SK-N-SH treated with all-trans-retinoic acid at 6 μM for 48 hours (cell line): ENCODE data around the gene TCF3.
"Not testable (repeated sequence)": the region's sequence is repeated elsewhere in the genome, so short reads cannot be mapped to it uniquely, and the experiment has no call there.

ENCODE experiments used
- ATAC-seq: fragments of 200-7000 bp; cut with Tn5 transposase; 3 replicates; pipeline ENCODE4 v1.9.1; 2020; ENCODE audit warnings: mild to moderate bottlenecking, moderate library complexity
- ARNTL ChIP-seq: fragments of 450-650 bp; formaldehyde crosslinking; IDR thresholded peaks from 2 replicates; pipeline ENCODE4 v1.5.0; 2020; ENCODE audit warnings: low read depth, mild to moderate bottlenecking, moderate library complexity, borderline replicate concordance
- BACH2 ChIP-seq: fragments of 250-450 bp; sonication (Bioruptor Pico); IDR thresholded peaks from 2 replicates; pipeline ENCODE4 v1.9.0; 2021; ENCODE audit warnings: mild to moderate bottlenecking, borderline replicate concordance
- CREB5 ChIP-seq: fragments of 250-450 bp; sonication (Bioruptor Pico); IDR thresholded peaks from 2 replicates; pipeline ENCODE4 v1.5.1; 2020; ENCODE audit warnings: low read depth, mild to moderate bottlenecking, moderate library complexity
- CSDC2 ChIP-seq: fragments of 250-450 bp; sonication (Bioruptor Pico); IDR thresholded peaks from 2 replicates; pipeline ENCODE4 v1.5.0; 2020; ENCODE audit warnings: mild to moderate bottlenecking, moderate library complexity
- ESRRG ChIP-seq: fragments of 250-450 bp; sonication (Bioruptor Pico); IDR thresholded peaks from 2 replicates; pipeline ENCODE4 v1.6.1; 2021; ENCODE audit warnings: mild to moderate bottlenecking
- GLIS3 ChIP-seq: fragments of 250-450 bp; sonication (Bioruptor Pico); IDR thresholded peaks from 2 replicates; pipeline ENCODE4 v1.5.0; 2020; ENCODE audit warnings: mild to moderate bottlenecking, moderate library complexity
- ISL1 ChIP-seq: fragments of 250-450 bp; sonication (Bioruptor Pico); IDR thresholded peaks from 2 replicates; pipeline ENCODE4 v2.1.2; 2022; ENCODE audit warnings: mild to moderate bottlenecking, moderate library complexity
- OSR1 ChIP-seq: fragments of 250-450 bp; sonication (Bioruptor Pico); IDR thresholded peaks from 2 replicates; pipeline ENCODE4 v1.8.0; 2022; ENCODE audit warnings: moderate library complexity, mild to moderate bottlenecking, inconsistent platforms
- POU6F1 ChIP-seq: fragments of 250-450 bp; sonication (Bioruptor Pico); IDR thresholded peaks from 2 replicates; pipeline ENCODE4 v1.8.0; 2021; ENCODE audit warnings: low read depth, mild to moderate bottlenecking, moderate library complexity, borderline replicate concordance
- PPARA ChIP-seq: fragments of 250-450 bp; sonication (Bioruptor Pico); IDR thresholded peaks from 2 replicates; pipeline ENCODE4 v1.5.0; 2020; ENCODE audit warnings: mild to moderate bottlenecking, borderline replicate concordance
- RARB ChIP-seq: fragments of 250-450 bp; sonication (Bioruptor Pico); IDR thresholded peaks from 2 replicates; pipeline ENCODE4 v1.8.0; 2021; ENCODE audit warnings: mild to moderate bottlenecking, moderate library complexity
- SNAI2 ChIP-seq: fragments of 250-450 bp; sonication (Bioruptor Pico); IDR thresholded peaks from 2 replicates; pipeline ENCODE4 v1.5.0; 2020; ENCODE audit warnings: mild to moderate bottlenecking, moderate library complexity
- TCF4 ChIP-seq: fragments of 250-450 bp; sonication (Bioruptor Pico); IDR thresholded peaks from 2 replicates; pipeline ENCODE4 v1.8.0; 2021; ENCODE audit warnings: mild to moderate bottlenecking, moderate library complexity, borderline replicate concordance
- TOX ChIP-seq: fragments of 250-450 bp; sonication (Bioruptor Pico); IDR thresholded peaks from 2 replicates; pipeline ENCODE4 v1.8.0; 2021; ENCODE audit warnings: mild to moderate bottlenecking, moderate library complexity, borderline replicate concordance
- ZC3H10 ChIP-seq: fragments of 250-450 bp; sonication (Bioruptor Pico); IDR thresholded peaks from 2 replicates; pipeline ENCODE4 v1.5.1; 2021; ENCODE audit warnings: mild to moderate bottlenecking, moderate library complexity
- ZFP3 ChIP-seq: fragments of 250-450 bp; sonication (Bioruptor Pico); IDR thresholded peaks from 2 replicates; pipeline ENCODE4 v1.5.0; 2020; ENCODE audit warnings: mild to moderate bottlenecking, moderate library complexity
- ZFP30 ChIP-seq: fragments of 450-650 bp; formaldehyde crosslinking; IDR thresholded peaks from 2 replicates; pipeline ENCODE4 v1.5.0; 2022; ENCODE audit warnings: mild to moderate bottlenecking, moderate library complexity
- ZNF565 ChIP-seq: fragments of 450-650 bp; formaldehyde crosslinking; conservative IDR thresholded peaks from 2 replicates; pipeline ENCODE4 v1.5.0; 2020; ENCODE audit warnings: low read depth, mild to moderate bottlenecking, moderate library complexity
- ZNF70 ChIP-seq: fragments of 450-650 bp; formaldehyde crosslinking; IDR thresholded peaks from 2 replicates; pipeline ENCODE4 v1.5.0; 2020; ENCODE audit warnings: mild to moderate bottlenecking, moderate library complexity
- ZNF8 ChIP-seq: fragments of 450-650 bp; formaldehyde crosslinking; IDR thresholded peaks from 2 replicates; pipeline ENCODE4 v1.5.0; 2020; ENCODE audit warnings: mild to moderate bottlenecking, moderate library complexity
- TF ChIP-seq, protein P1 (sequence below): fragments of 250-450 bp; sonication (Bioruptor Pico); IDR thresholded peaks from 2 replicates; pipeline ENCODE4 v1.5.0; 2020; ENCODE audit warnings: mild to moderate bottlenecking, moderate library complexity
- TF ChIP-seq, protein P2 (sequence below): fragments of 250-450 bp; sonication (Bioruptor Pico); IDR thresholded peaks from 2 replicates; pipeline ENCODE4 v1.8.0; 2020; ENCODE audit warnings: mild to moderate bottlenecking, moderate library complexity, borderline replicate concordance

The TCF3 gene

GRCh38 chr19:1663852-1664251 lies 11.4 kb upstream of the TCF3 start:
- TF ChIP-seq TCF4 (no peak), OSR1 (no peak), ISL1 (CRISPR knock-in tag) (no peak), ZNF565 (CRISPR knock-in tag) (no peak), RARB (CRISPR knock-in tag) (no peak), BACH2 (CRISPR knock-in tag) (no peak), ZFP30 (no peak), ZNF8 (CRISPR knock-in tag) (no peak), CSDC2 (CRISPR knock-in tag) (no peak), SNAI2 (CRISPR knock-in tag) (no peak), ZNF70 (CRISPR knock-in tag) (no peak), PPARA (CRISPR knock-in tag) (no peak), ZC3H10 (no peak), ZFP3 (no peak), TOX (no peak)
- TF ChIP-seq, protein P1, sequence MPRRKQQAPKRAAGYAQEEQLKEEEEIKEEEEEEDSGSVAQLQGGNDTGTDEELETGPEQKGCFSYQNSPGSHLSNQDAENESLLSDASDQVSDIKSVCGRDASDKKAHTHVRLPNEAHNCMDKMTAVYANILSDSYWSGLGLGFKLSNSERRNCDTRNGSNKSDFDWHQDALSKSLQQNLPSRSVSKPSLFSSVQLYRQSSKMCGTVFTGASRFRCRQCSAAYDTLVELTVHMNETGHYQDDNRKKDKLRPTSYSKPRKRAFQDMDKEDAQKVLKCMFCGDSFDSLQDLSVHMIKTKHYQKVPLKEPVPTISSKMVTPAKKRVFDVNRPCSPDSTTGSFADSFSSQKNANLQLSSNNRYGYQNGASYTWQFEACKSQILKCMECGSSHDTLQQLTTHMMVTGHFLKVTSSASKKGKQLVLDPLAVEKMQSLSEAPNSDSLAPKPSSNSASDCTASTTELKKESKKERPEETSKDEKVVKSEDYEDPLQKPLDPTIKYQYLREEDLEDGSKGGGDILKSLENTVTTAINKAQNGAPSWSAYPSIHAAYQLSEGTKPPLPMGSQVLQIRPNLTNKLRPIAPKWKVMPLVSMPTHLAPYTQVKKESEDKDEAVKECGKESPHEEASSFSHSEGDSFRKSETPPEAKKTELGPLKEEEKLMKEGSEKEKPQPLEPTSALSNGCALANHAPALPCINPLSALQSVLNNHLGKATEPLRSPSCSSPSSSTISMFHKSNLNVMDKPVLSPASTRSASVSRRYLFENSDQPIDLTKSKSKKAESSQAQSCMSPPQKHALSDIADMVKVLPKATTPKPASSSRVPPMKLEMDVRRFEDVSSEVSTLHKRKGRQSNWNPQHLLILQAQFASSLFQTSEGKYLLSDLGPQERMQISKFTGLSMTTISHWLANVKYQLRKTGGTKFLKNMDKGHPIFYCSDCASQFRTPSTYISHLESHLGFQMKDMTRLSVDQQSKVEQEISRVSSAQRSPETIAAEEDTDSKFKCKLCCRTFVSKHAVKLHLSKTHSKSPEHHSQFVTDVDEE (CRISPR knock-in tag), result no peak
- no peak for ATAC-seq

DNA sequence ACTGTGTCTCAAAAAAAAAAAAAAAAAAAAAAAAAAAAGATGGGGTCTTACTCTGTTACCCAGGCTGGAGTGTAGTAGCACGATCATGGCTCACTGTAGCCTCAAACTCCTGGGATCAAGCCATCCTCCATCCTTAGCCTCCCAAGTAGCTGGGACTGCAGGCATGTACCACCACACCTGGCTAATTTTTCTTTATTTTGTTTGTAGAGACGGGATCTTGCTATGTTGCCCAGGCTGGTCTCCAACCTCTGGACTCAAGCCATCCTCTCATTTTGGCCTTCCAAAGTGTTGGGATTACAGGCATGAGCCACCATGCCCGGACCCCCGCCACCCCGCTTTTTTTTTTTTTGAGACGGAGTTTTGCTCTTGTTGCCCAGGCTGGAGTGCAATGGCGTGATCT lies 10.8 kb upstream of the TCF3 start:
- ATAC-seq, result not testable (repeated sequence)

GRCh38 chr19:1661995-1662394 lies 9.6 kb upstream of the TCF3 start:
- TF ChIP-seq OSR1, result no peak
- no peak for TF ChIP-seq ZNF70 (CRISPR knock-in tag)
- TF ChIP-seq, protein P1 (CRISPR knock-in tag), result no peak
- no peak for TF ChIP-seq TCF4
- TF ChIP-seq ISL1 (CRISPR knock-in tag), result no peak
- no peak for TF ChIP-seq ZFP3
- TF ChIP-seq ZFP30, result no peak
- no peak for TF ChIP-seq TOX
- TF ChIP-seq PPARA (CRISPR knock-in tag), result no peak
- no peak for TF ChIP-seq ESRRG (CRISPR knock-in tag)
- TF ChIP-seq ZC3H10, result no peak
- TF ChIP-seq, protein P2, sequence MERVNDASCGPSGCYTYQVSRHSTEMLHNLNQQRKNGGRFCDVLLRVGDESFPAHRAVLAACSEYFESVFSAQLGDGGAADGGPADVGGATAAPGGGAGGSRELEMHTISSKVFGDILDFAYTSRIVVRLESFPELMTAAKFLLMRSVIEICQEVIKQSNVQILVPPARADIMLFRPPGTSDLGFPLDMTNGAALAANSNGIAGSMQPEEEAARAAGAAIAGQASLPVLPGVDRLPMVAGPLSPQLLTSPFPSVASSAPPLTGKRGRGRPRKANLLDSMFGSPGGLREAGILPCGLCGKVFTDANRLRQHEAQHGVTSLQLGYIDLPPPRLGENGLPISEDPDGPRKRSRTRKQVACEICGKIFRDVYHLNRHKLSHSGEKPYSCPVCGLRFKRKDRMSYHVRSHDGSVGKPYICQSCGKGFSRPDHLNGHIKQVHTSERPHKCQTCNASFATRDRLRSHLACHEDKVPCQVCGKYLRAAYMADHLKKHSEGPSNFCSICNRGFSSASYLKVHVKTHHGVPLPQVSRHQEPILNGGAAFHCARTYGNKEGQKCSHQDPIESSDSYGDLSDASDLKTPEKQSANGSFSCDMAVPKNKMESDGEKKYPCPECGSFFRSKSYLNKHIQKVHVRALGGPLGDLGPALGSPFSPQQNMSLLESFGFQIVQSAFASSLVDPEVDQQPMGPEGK, result no peak
- TF ChIP-seq POU6F1 (CRISPR knock-in tag), result no peak
- no peak for TF ChIP-seq ARNTL (CRISPR knock-in tag)
- TF ChIP-seq GLIS3, result no peak
- no peak for TF ChIP-seq CSDC2 (CRISPR knock-in tag)
- no peak for TF ChIP-seq ZNF565 (CRISPR knock-in tag)
- no peak for TF ChIP-seq SNAI2 (CRISPR knock-in tag)
- TF ChIP-seq BACH2 (CRISPR knock-in tag), result no peak
- no peak for ATAC-seq

- ATAC-seq, result no peak
- TF ChIP-seq ZFP3 (no peak), CREB5 (CRISPR knock-in tag) (no peak), CSDC2 (CRISPR knock-in tag) (no peak), OSR1 (no peak), GLIS3 (no peak)
- TF ChIP-seq, protein P1 (CRISPR knock-in tag), result no peak
- TF ChIP-seq, protein P2, result no peak
These were observed 6.6 kb upstream of the TCF3 start for GRCh38 chr19:1659084-1659427.
